Ectodermal cell (in vitro differentiated cells): ENCODE data around the gene CCL22.
"Not testable (repeated sequence)": the region's sequence is repeated elsewhere in the genome, so short reads cannot be mapped to it uniquely, and the experiment has no call there.

Source experiments
- H3K27ac ChIP-seq: 2 replicates; pipeline ENCODE4 v1.7.0; 2013; ENCODE audit warnings: mild to moderate bottlenecking, low read depth, low read length; ENCODE audit not compliant: insufficient read depth, poor library complexity, severe bottlenecking
- H3K27me3 ChIP-seq: 2 replicates; pipeline ENCODE4 v1.7.0; 2013; ENCODE audit warnings: mild to moderate bottlenecking, low read length; ENCODE audit not compliant: insufficient read depth, control insufficient read depth, poor library complexity, severe bottlenecking
- H3K36me3 ChIP-seq: one replicate; pipeline ENCODE4 v1.7.0; 2013; ENCODE audit warnings: low read length; ENCODE audit not compliant: control insufficient read depth, insufficient read depth
- H3K4me1 ChIP-seq: one replicate; pipeline ENCODE4 v1.7.0; 2013; ENCODE audit warnings: low read length; ENCODE audit not compliant: control insufficient read depth, insufficient read depth
- H3K4me3 ChIP-seq: 2 replicates; pipeline ENCODE4 v1.7.0; 2013; ENCODE audit warnings: low read depth, low read length, control low read depth; ENCODE audit not compliant: insufficient read depth
- H3K9me3 ChIP-seq: 2 replicates; pipeline ENCODE4 v1.7.0; 2013; ENCODE audit warnings: mild to moderate bottlenecking, low read length, moderate library complexity; ENCODE audit not compliant: control insufficient read depth
- WGBS, 2 experiments: methylation state at CpG; one replicate each; pipeline ENCODE4 v1.1.7; 2013; ENCODE audit warnings: missing lambda C conversion rate in 2 of 2; 5-methylcytosine and 5-hydroxymethylcytosine counted together

CCL22 gene

GRCh38 chr16:57329718-57330327 lies 28.8 kb upstream of the CCL22 start:
- Histone ChIP-seq H3K27me3 (no peaks in the 10 kb centered on the region), H3K9me3 (no peaks in the 10 kb centered on the region), H3K4me1 (no peaks in the 10 kb centered on the region), H3K36me3 (no peaks in the 10 kb centered on the region), H3K4me3 (no peak overlapping the region), H3K27ac (no peak overlapping the region)
- WGBS, 2 experiments, result 89 to 90% methylated on average over 7 to 8 of the region's 8 CpGs

GRCh38 chr16:57331355-57331754 lies 27.2 kb upstream of the CCL22 start:
- Histone ChIP-seq H3K4me1 (no peaks in the 10 kb centered on the region), H3K9me3 (no peaks in the 10 kb centered on the region), H3K27ac (no peak overlapping the region), H3K27me3 (no peaks in the 10 kb centered on the region), H3K36me3 (no peaks in the 10 kb centered on the region), H3K4me3 (no peak overlapping the region)
- 87 to 92% methylated on average over 3 of the region's 3 CpGs for WGBS, 2 experiments

GRCh38 chr16:57333402-57333801 lies 25.2 kb upstream of the CCL22 start:
- 100% methylated on average over 1 of the region's 1 CpG for WGBS, 2 experiments
- Histone ChIP-seq H3K36me3 (no peaks in the 10 kb centered on the region), H3K9me3 (no peaks in the 10 kb centered on the region), H3K27me3 (no peaks in the 10 kb centered on the region), H3K4me3 (no peak overlapping the region), H3K27ac (no peak overlapping the region), H3K4me1 (no peaks in the 10 kb centered on the region)

GRCh38 chr16:57335366-57335765 lies 23.2 kb upstream of the CCL22 start:
- Histone ChIP-seq H3K4me1 (no peaks in the 10 kb centered on the region), H3K36me3 (no peaks in the 10 kb centered on the region), H3K4me3 (no peak overlapping the region), H3K27me3 (no peaks in the 10 kb centered on the region), H3K27ac (no peak overlapping the region), H3K9me3 (no peaks in the 10 kb centered on the region)
- 92 to 96% methylated on average over 4 of the region's 4 CpGs for WGBS, 2 experiments

GRCh38 chr16:57341062-57341440 lies 17.5 kb upstream of the CCL22 start:
- no peak overlapping the region for H3K27ac ChIP-seq
- 94% methylated on average over 6 of the region's 6 CpGs for WGBS, 2 experiments

GRCh38 chr16:57341441-57342303 lies 16.9 kb upstream of the CCL22 start:
- 93 to 96% methylated on average over 8 of the region's 8 CpGs for WGBS, 2 experiments
- Histone ChIP-seq H3K36me3 (no peaks in the 10 kb centered on the region), H3K9me3 (no peaks in the 10 kb centered on the region), H3K4me1 (no peaks in the 10 kb centered on the region), H3K4me3 (no peak overlapping the region), H3K27me3 (no peaks in the 10 kb centered on the region), H3K27ac (no peak overlapping the region)

More at GRCh38 chr16:57341062-57341440, 17.5 kb upstream of the CCL22 start:
- Histone ChIP-seq H3K4me1 (no peaks in the 10 kb centered on the region), H3K36me3 (no peaks in the 10 kb centered on the region), H3K4me3 (no peak overlapping the region), H3K9me3 (no peaks in the 10 kb centered on the region), H3K27me3 (no peaks in the 10 kb centered on the region)

GRCh38 chr16:57342606-57343005 lies 16.0 kb upstream of the CCL22 start:
- H3K36me3 ChIP-seq, H3K27me3 ChIP-seq, H3K4me3 ChIP-seq, H3K9me3 ChIP-seq, H3K4me1 ChIP-seq, H3K27ac ChIP-seq: not testable (repeated sequence)
- WGBS, 2 experiments, result 95 to 96% methylated on average over 9 of the region's 9 CpGs

GRCh38 chr16:57343221-57343620 lies 15.4 kb upstream of the CCL22 start:
- H3K27ac ChIP-seq, result no peak overlapping the region
- no peaks in the 10 kb centered on the region for H3K27me3 ChIP-seq
- H3K36me3 ChIP-seq, result no peaks in the 10 kb centered on the region
- no peaks in the 10 kb centered on the region for H3K9me3 ChIP-seq
- no peak overlapping the region for H3K4me3 ChIP-seq
- WGBS, 2 experiments, result 94% methylated on average over 7 of the region's 7 CpGs
- no peaks in the 10 kb centered on the region for H3K4me1 ChIP-seq

- not testable (repeated sequence) for H3K36me3 ChIP-seq, H3K9me3 ChIP-seq, H3K27ac ChIP-seq, H3K27me3 ChIP-seq, H3K4me3 ChIP-seq, H3K4me1 ChIP-seq
- 90 to 91% methylated on average over 5 of the region's 5 CpGs for WGBS, 2 experiments
Observed at GRCh38 chr16:57344094-57344493, 14.5 kb upstream of the CCL22 start.

GRCh38 chr16:57345021-57345420 lies 13.6 kb upstream of the CCL22 start:
- Histone ChIP-seq H3K4me3 (no peak overlapping the region), H3K36me3 (no peaks in the 10 kb centered on the region), H3K4me1 (no peaks in the 10 kb centered on the region), H3K9me3 (no peaks in the 10 kb centered on the region), H3K27me3 (no peaks in the 10 kb centered on the region), H3K27ac (no peak overlapping the region)
- 72 to 81% methylated on average over 2 of the region's 2 CpGs for WGBS, 2 experiments
